Measurements from ENCODE around the gene ZDHHC7.

GRCh38 chr16:84996365-84996764 is 15.0 kb downstream of the ZDHHC7 start:
- TF ChIP-seq CTCF (IDR thresholded peaks at IDR 0.05): no peak
- TF ChIP-seq POLR2A (IDR thresholded peaks at IDR 0.05): no peak

All from heart left ventricle (tissue), 13 donors.